ENCODE measurements around the gene CASTOR2.

DNA sequence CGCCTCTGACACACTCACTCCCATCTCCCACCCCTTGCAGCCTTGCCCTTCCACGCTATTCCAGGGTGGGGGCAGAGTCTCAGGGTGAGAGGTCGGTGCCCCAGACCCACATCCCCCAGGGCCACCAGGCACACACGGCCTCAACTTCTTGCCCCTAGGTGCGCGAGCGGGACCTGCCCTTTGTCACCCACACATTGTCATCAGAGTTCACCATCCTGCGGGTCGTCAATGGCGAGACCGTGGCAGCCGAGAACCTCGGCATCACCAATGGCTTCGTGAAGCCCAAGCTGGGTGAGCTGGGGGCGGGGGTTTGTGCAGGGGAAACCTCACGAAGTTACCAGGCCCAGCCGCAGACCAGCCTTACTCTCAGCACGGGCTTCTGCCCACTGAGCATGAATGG lies 53.3 kb downstream of the CASTOR2 start:
- no peak for TF ChIP-seq POLR2A (IDR thresholded peaks at IDR 0.05)
- TF ChIP-seq, protein P1, sequence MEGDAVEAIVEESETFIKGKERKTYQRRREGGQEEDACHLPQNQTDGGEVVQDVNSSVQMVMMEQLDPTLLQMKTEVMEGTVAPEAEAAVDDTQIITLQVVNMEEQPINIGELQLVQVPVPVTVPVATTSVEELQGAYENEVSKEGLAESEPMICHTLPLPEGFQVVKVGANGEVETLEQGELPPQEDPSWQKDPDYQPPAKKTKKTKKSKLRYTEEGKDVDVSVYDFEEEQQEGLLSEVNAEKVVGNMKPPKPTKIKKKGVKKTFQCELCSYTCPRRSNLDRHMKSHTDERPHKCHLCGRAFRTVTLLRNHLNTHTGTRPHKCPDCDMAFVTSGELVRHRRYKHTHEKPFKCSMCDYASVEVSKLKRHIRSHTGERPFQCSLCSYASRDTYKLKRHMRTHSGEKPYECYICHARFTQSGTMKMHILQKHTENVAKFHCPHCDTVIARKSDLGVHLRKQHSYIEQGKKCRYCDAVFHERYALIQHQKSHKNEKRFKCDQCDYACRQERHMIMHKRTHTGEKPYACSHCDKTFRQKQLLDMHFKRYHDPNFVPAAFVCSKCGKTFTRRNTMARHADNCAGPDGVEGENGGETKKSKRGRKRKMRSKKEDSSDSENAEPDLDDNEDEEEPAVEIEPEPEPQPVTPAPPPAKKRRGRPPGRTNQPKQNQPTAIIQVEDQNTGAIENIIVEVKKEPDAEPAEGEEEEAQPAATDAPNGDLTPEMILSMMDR (IDR thresholded peaks at IDR 0.05): no peak

Data from right lobe of liver (tissue), 4 donors.